B cell (primary cell): Measurements from ENCODE around the gene G3BP1. TPM values are rescaled to one million over a fixed set of nuclear protein-coding genes. Genes with fewer than 3 reads are reported as not detected.

Experiments
- ATAC-seq: fragments of 200-7000 bp; cut with Tn5 transposase; one replicate; pipeline ENCODE4 v1.10.0; 2021; ENCODE audit warnings: low read depth, mild to moderate bottlenecking, moderate number of reproducible peaks, moderate library complexity
- CTCF ChIA-PET: fragments of 350-600 bp; sonication (Branson Sonifier 250); formaldehyde crosslinking; loops from one replicate; lab custom pipeline; 2021; ENCODE audit warnings: antibody characterized with exemption, inconsistent platforms; lab: Charles Lee
- POLR2A ChIA-PET: fragments of 350-600 bp; sonication (Branson Sonifier 250); formaldehyde crosslinking; loops from one replicate; lab custom pipeline; 2021; ENCODE audit warnings: antibody characterized with exemption; lab: Charles Lee
- DNase-seq: peaks from one replicate; pipeline ENCODE4 v3.0.0; 2013
- H2AFZ ChIP-seq: 2 replicates; pipeline ENCODE4 v1.6.1; 2012; ENCODE audit warnings: mild to moderate bottlenecking, low read depth, low read length; ENCODE audit not compliant: insufficient read depth, poor library complexity, severe bottlenecking
- H3K27ac ChIP-seq, 2 donors: 1 replicate in 1 of 2; 2 replicates in 1 of 2; pipeline ENCODE4 v1.5.1; 2012 to 2013; ENCODE audit warnings: low read length in 2 of 2, mild to moderate bottlenecking in 2 of 2, moderate library complexity in 1 of 2
- H3K27me3 ChIP-seq, 4 experiments: fragments of 200-600 bp in 1 of 4; sonication (generic) in 1 of 4; replicated peaks in 1 of 4; 1 replicate in 2 of 4; 2 replicates in 2 of 4; pipeline versions ENCODE4 v1.6.1 to v1.7.0; 2013 to 2016; ENCODE audit warnings: low read length in 3 of 4, mild to moderate bottlenecking in 2 of 4, mixed read lengths in 1 of 4, moderate library complexity in 1 of 4; ENCODE audit not compliant: insufficient read depth in 4 of 4, control insufficient read depth in 3 of 4; ENCODE audit errors: control extremely low read depth in 1 of 4
- H3K36me3 ChIP-seq, 2 experiments: replicated peaks in 1 of 2; 1 replicate in 1 of 2; 2 replicates in 1 of 2; pipeline versions ENCODE4 v1.6.1 to v1.7.1; 2013; ENCODE audit warnings: low read length in 1 of 2; ENCODE audit not compliant: insufficient read depth in 2 of 2, control insufficient read depth in 1 of 2; ENCODE audit errors: control extremely low read depth in 1 of 2, extremely low read depth in 1 of 2
- H3K4me1 ChIP-seq, 2 donors: fragments of 200-600 bp in 1 of 2; sonication (generic) in 1 of 2; 1 replicate in 1 of 2; 2 replicates in 1 of 2; pipeline versions ENCODE4 v1.5.1 to v1.6.1; 2013 to 2017; ENCODE audit warnings: low read length in 2 of 2; ENCODE audit not compliant: control insufficient read depth in 2 of 2, insufficient read depth in 2 of 2
- H3K4me2 ChIP-seq: replicated peaks from 2 replicates; pipeline ENCODE3; 2012; ENCODE audit warnings: mild to moderate bottlenecking, low read depth, low read length; ENCODE audit not compliant: poor library complexity, severe bottlenecking
- H3K4me3 ChIP-seq, 5 experiments: fragments of 200-600 bp in 1 of 5; sonication (generic) in 1 of 5; 1 replicate in 3 of 5; 2 replicates in 2 of 5; pipeline versions ENCODE4 v1.5.1 to v1.7.0; 2011 to 2016; ENCODE audit warnings: low read length in 4 of 5, mild to moderate bottlenecking in 4 of 5, low read depth in 2 of 5, control low read depth in 1 of 5, moderate library complexity in 1 of 5; ENCODE audit not compliant: insufficient read depth in 1 of 5; ENCODE audit errors: control extremely low read depth in 1 of 5, extremely low read depth in 1 of 5
- H3K79me2 ChIP-seq: fragments of 200-600 bp; sonication (generic); one replicate; pipeline ENCODE4 v1.6.0; 2016; ENCODE audit warnings: low read length; ENCODE audit not compliant: control insufficient read depth, insufficient read depth
- H3K9ac ChIP-seq: fragments of 200-600 bp; sonication (generic); 2 replicates; pipeline ENCODE4 v1.6.1; 2017; ENCODE audit warnings: mild to moderate bottlenecking, low read length, moderate library complexity
- H3K9me3 ChIP-seq, 3 donors: one replicate each; pipeline versions ENCODE4 v1.6.1 to v1.7.1; 2013; ENCODE audit warnings: low read length in 2 of 3; ENCODE audit not compliant: control insufficient read depth in 2 of 3, insufficient read depth in 1 of 3; ENCODE audit errors: control extremely low read depth in 1 of 3
- H4K20me1 ChIP-seq: 2 replicates; pipeline ENCODE4 v1.6.0; 2012; ENCODE audit warnings: mild to moderate bottlenecking, low read length; ENCODE audit not compliant: insufficient read depth, control insufficient read depth, poor library complexity, severe bottlenecking
- H3K27ac Mint-ChIP-seq: one replicate; pipeline ENCODE4 v1.8.0; 2021; ENCODE audit warnings: mixed read lengths
- H3K27me3 Mint-ChIP-seq: one replicate; pipeline ENCODE4 v1.8.0; 2021; ENCODE audit warnings: mixed read lengths
- H3K4me1 Mint-ChIP-seq: one replicate; pipeline ENCODE4 v1.8.0; 2021; ENCODE audit warnings: mixed read lengths
- H3K4me3 Mint-ChIP-seq: one replicate; pipeline ENCODE4 v1.8.0; 2021; ENCODE audit warnings: mixed read lengths
- H3K9me3 Mint-ChIP-seq: one replicate; pipeline ENCODE4 v1.8.0; 2022; ENCODE audit warnings: mixed read lengths; ENCODE audit not compliant: insufficient read depth
- CTCF ChIP-seq: fragments of 200-600 bp; IDR thresholded peaks from one replicate; pipeline ENCODE4 v1.8.0; 2022; ENCODE audit warnings: antibody characterized with exemption, mild to moderate bottlenecking
- EZH2 ChIP-seq: IDR thresholded peaks from 2 replicates; pipeline ENCODE4 v1.6.1; 2012; ENCODE audit warnings: borderline replicate concordance, low read depth, mild to moderate bottlenecking, moderate library complexity, low read length; ENCODE audit not compliant: insufficient read depth, poor library complexity, severe bottlenecking
- WGBS: methylation state at CpG from one replicate; pipeline ENCODE4 v1.1.5; 2013; ENCODE audit warnings: missing lambda C conversion rate; ENCODE audit not compliant: insufficient coverage; 5-methylcytosine and 5-hydroxymethylcytosine counted together
- intact Hi-C: fragments of 100-400 bp; cut with micrococcal nuclease; formaldehyde crosslinking; loops from one replicate; pipeline ENCODE4 v1.10.0; 2022
- polyA plus RNA-seq: library from polyadenylated mRNA; depleted of rRNA; stranded (reverse); fragments of >200 nt; gene quantifications from 2 replicates; pipeline ENCODE4 v1.2.3, GENCODE V29; 2012
- total RNA-seq, 2 donors: library from RNA; stranded (reverse); fragments of 120-200 nt in 1 of 2; gene quantifications; 1 replicate in 1 of 2; 2 replicates in 1 of 2; pipeline versions ENCODE4 v1.2.3 to v1.2.4, GENCODE V29; 2013 to 2022

Gene G3BP1
- total and polyA plus RNA-seq, 2 donors (not counting 1 experiment from before 2014, with no cell fraction given): 12.7 to 159 TPM

GRCh38 chr5:151810449-151810848 is 38.7 kb downstream of the G3BP1 start:
- Histone ChIP-seq H3K36me3 (peaks cover 5 to 47% of the 10 kb centered on the region in 2 experiments), H4K20me1 (peaks cover 6% of the 10 kb centered on the region), H2AFZ (no peak overlapping the region), H3K4me2 (no peak overlapping the region), H3K4me3 (no peak overlapping the region), H3K27me3 (no peaks in the 10 kb centered on the region), H3K27ac (no peak overlapping the region), H3K4me1 (no peaks in the 10 kb centered on the region), H3K79me2 (no peaks in the 10 kb centered on the region), H3K9me3 (no peaks in the 10 kb centered on the region), H3K9ac (no peak overlapping the region)
- Mint-ChIP-seq H3K4me3 (no peak overlapping the region), H3K4me1 (peaks cover 2% of the 10 kb centered on the region), H3K9me3 (no peaks in the 10 kb centered on the region), H3K27ac (no peak overlapping the region), H3K27me3 (no peaks in the 10 kb centered on the region)
- POLR2A ChIA-PET: no interaction called here
- CTCF ChIA-PET: interaction anchor here (1.0 kb wide), 1 partner anchor 14 kb away, joined by 4 read pairs; no protein-coding TSS in a partner anchor
- no peak for ATAC-seq
- WGBS: no CpG with 5 or more reads among the region's 1 CpG
- intact Hi-C loops: no loop called here
- DNase-seq: no peak
- no peak for TF ChIP-seq CTCF
- TF ChIP-seq EZH2: no peak

GRCh38 chr5:151810897-151811296 is 39.1 kb downstream of the G3BP1 start:
- no peaks in the 10 kb centered on the region for H3K27me3 Mint-ChIP-seq
- intact Hi-C loops: no loop called here
- no peaks in the 10 kb centered on the region for H3K4me1 Mint-ChIP-seq
- Histone ChIP-seq H2AFZ (no peak overlapping the region), H3K27ac (no peak overlapping the region), H4K20me1 (peaks cover 1% of the 10 kb centered on the region), H3K4me2 (no peak overlapping the region), H3K9ac (no peak overlapping the region), H3K4me1 (no peaks in the 10 kb centered on the region), H3K9me3 (no peaks in the 10 kb centered on the region), H3K27me3 (no peaks in the 10 kb centered on the region), H3K4me3 (no peak overlapping the region), H3K36me3 (peaks cover 5 to 43% of the 10 kb centered on the region in 2 experiments), H3K79me2 (no peaks in the 10 kb centered on the region)
- 91% methylated on average over 1 of the region's 1 CpG for WGBS
- H3K4me3 Mint-ChIP-seq: no peak overlapping the region
- POLR2A ChIA-PET: no interaction called here
- no peak overlapping the region for H3K27ac Mint-ChIP-seq
- no peaks in the 10 kb centered on the region for H3K9me3 Mint-ChIP-seq
- ATAC-seq (no peak), DNase-seq (no peak)
- TF ChIP-seq EZH2 (no peak), CTCF (no peak)
- CTCF ChIA-PET: no interaction called here
